Spleen (tissue), 7 donors: ENCODE measurements around the gene PACSIN2.

Experiments
- CTCF ChIP-seq, 11 experiments: fragments of 200-600 bp in 7 of 11; fragments of 450-650 bp in 4 of 11; sonication (generic) in 4 of 11; IDR thresholded peaks in 8 of 11; conservative IDR thresholded peaks in 3 of 11; 1 replicate in 7 of 11; 2 replicates in 4 of 11; pipeline versions ENCODE4 v1.4.0 to v1.8.0; 2016 to 2021; ENCODE audit warnings: antibody characterized with exemption in 11 of 11, inconsistent platforms in 4 of 11, mild to moderate bottlenecking in 1 of 11
- POLR2A ChIP-seq, 3 donors: fragments of 450-650 bp; IDR thresholded peaks; one replicate each; pipeline ENCODE4 v1.5.1; 2017; ENCODE audit warnings: antibody characterized with exemption in 3 of 3, mild to moderate bottlenecking in 1 of 3
- donor health status: DM: no; HTN: no; CAD: no; lungs with moderate emphysema.
- donor health status: DM: no; HTN: no; CAD: no.
- donor health status: DM: no; HTN: no; CAD: no.

- TF ChIP-seq CTCF (IDR thresholded peaks at IDR 0.05 in 8 of 11, conservative IDR thresholded peaks at IDR 0.05 in 3 of 11) (no peak), POLR2A (IDR thresholded peaks at IDR 0.05) (no peak)
These were observed 22.9 kb downstream of the PACSIN2 start for GRCh38 chr22:42992092-42992491.
